Astrocyte (in vitro differentiated cells and primary cell): ENCODE measurements around the gene PRKD2. TPM values are rescaled to one million over a fixed set of nuclear protein-coding genes. Genes with fewer than 3 reads are reported as not detected.

Experiments
- DNase-seq: peaks from one replicate; pipeline ENCODE4 v3.0.0-alpha.2; 2010; ENCODE audit warnings: low read depth
- FAIRE-seq: peaks from 2 replicates; lab custom pipeline; 2011; peaks lifted over from hg19 to GRCh38; lab: Jason Lieb, UNC
- H2AFZ ChIP-seq: 2 replicates; pipeline ENCODE4 v1.6.0; 2012; ENCODE audit warnings: low read depth, low read length, inconsistent platforms
- H3K27ac ChIP-seq: 2 replicates; pipeline ENCODE4 v1.5.1; 2011; ENCODE audit warnings: low read depth, low read length, inconsistent platforms
- H3K27me3 ChIP-seq: 2 replicates; pipeline ENCODE4 v1.6.0; 2011; ENCODE audit warnings: low read length, inconsistent platforms; ENCODE audit not compliant: insufficient read depth
- H3K36me3 ChIP-seq: 2 replicates; pipeline ENCODE4 v1.5.1; 2011; ENCODE audit warnings: low read length, inconsistent platforms; ENCODE audit not compliant: insufficient read depth
- H3K4me1 ChIP-seq: 2 replicates; pipeline ENCODE4 v1.5.1; 2011; ENCODE audit warnings: low read length, inconsistent platforms; ENCODE audit not compliant: insufficient read depth
- H3K4me2 ChIP-seq: 2 replicates; pipeline ENCODE4 v1.6.0; 2012; ENCODE audit warnings: low read length, inconsistent platforms
- H3K4me3 ChIP-seq: 2 replicates; pipeline ENCODE4 v1.5.1; 2011; ENCODE audit warnings: low read depth, mild to moderate bottlenecking, low read length, inconsistent platforms; ENCODE audit not compliant: insufficient read depth
- H3K79me2 ChIP-seq: 2 replicates; pipeline ENCODE4 v1.6.0; 2012; ENCODE audit warnings: mild to moderate bottlenecking, low read length, inconsistent platforms; ENCODE audit not compliant: insufficient read depth
- H3K9ac ChIP-seq: 2 replicates; pipeline ENCODE4 v1.6.0; 2012; ENCODE audit warnings: mild to moderate bottlenecking, low read length, inconsistent platforms
- H3K9me3 ChIP-seq: 2 replicates; pipeline ENCODE4 v1.5.1; 2012; ENCODE audit warnings: low read depth, mild to moderate bottlenecking, low read length, inconsistent platforms; ENCODE audit not compliant: insufficient read depth
- H4K20me1 ChIP-seq: 2 replicates; pipeline ENCODE4 v1.6.0; 2012; ENCODE audit warnings: low read length, inconsistent platforms; ENCODE audit not compliant: insufficient read depth
- H3K27ac Mint-ChIP-seq: one replicate; pipeline ENCODE4 v1.8.0; 2021; ENCODE audit warnings: mild to moderate bottlenecking, mixed read lengths; ENCODE audit not compliant: unreplicated experiment
- H3K27me3 Mint-ChIP-seq: one replicate; pipeline ENCODE4 v1.8.0; 2021; ENCODE audit warnings: low read depth, mixed read lengths; ENCODE audit not compliant: unreplicated experiment
- H3K36me3 Mint-ChIP-seq: one replicate; pipeline ENCODE4 v1.8.0; 2021; ENCODE audit warnings: low read depth, mixed read lengths; ENCODE audit not compliant: unreplicated experiment
- H3K4me1 Mint-ChIP-seq: one replicate; pipeline ENCODE4 v1.8.0; 2021; ENCODE audit warnings: low read depth, mixed read lengths; ENCODE audit not compliant: unreplicated experiment
- H3K4me3 Mint-ChIP-seq: one replicate; pipeline ENCODE4 v1.8.0; 2021; ENCODE audit warnings: mild to moderate bottlenecking, moderate library complexity, mixed read lengths; ENCODE audit not compliant: unreplicated experiment
- H3K9me3 Mint-ChIP-seq: one replicate; pipeline ENCODE4 v1.8.0; 2021; ENCODE audit warnings: mild to moderate bottlenecking, mixed read lengths; ENCODE audit not compliant: unreplicated experiment
- CTCF ChIP-seq: IDR thresholded peaks from 2 replicates; pipeline ENCODE4 v1.5.1; 2011; ENCODE audit warnings: low read depth, mild to moderate bottlenecking, inconsistent platforms, low read length, moderate library complexity; ENCODE audit not compliant: insufficient read depth
- EZH2 ChIP-seq: IDR thresholded peaks from 2 replicates; pipeline ENCODE4 v1.6.1; 2012; ENCODE audit warnings: mild to moderate bottlenecking, low read length, inconsistent platforms; ENCODE audit not compliant: insufficient read depth
- total RNA-seq: library from RNA; stranded (reverse); gene quantifications from 2 replicates; pipeline ENCODE4 v1.2.1, GENCODE V29; 2021

The PRKD2 gene
- total RNA-seq, 1 donor from 2014 or later: 54.6 TPM

GRCh38 chr19:46687438-46688145 lies 29.3 kb downstream of the PRKD2 start:
- Histone ChIP-seq H3K79me2 (no peaks in the 10 kb centered on the region), H3K9ac (no peak overlapping the region), H2AFZ (no peak overlapping the region), H3K27ac (no peak overlapping the region), H3K27me3 (no peaks in the 10 kb centered on the region), H3K4me1 (no peaks in the 10 kb centered on the region), H4K20me1 (peaks cover 11% of the 10 kb centered on the region), H3K36me3 (peaks cover 38% of the 10 kb centered on the region), H3K4me3 (no peak overlapping the region), H3K9me3 (no peaks in the 10 kb centered on the region), H3K4me2 (no peak overlapping the region)
- H3K9me3 Mint-ChIP-seq: no peaks in the 10 kb centered on the region
- FAIRE-seq (no peak), DNase-seq (no peak)
- H3K27me3 Mint-ChIP-seq: no peaks in the 10 kb centered on the region
- TF ChIP-seq EZH2: no peak
- no peak for TF ChIP-seq CTCF
- H3K27ac Mint-ChIP-seq: no peak overlapping the region
- peaks cover 32% of the 10 kb centered on the region for H3K36me3 Mint-ChIP-seq
- H3K4me3 Mint-ChIP-seq: no peak overlapping the region
- no peaks in the 10 kb centered on the region for H3K4me1 Mint-ChIP-seq

GRCh38 chr19:46685189-46685588 lies 31.7 kb downstream of the PRKD2 start:
- Mint-ChIP-seq H3K4me1 (no peaks in the 10 kb centered on the region), H3K27me3 (no peaks in the 10 kb centered on the region), H3K36me3 (peaks cover 14% of the 10 kb centered on the region), H3K9me3 (no peaks in the 10 kb centered on the region), H3K4me3 (no peak overlapping the region), H3K27ac (no peak overlapping the region)
- DNase-seq: no peak
- TF ChIP-seq CTCF (no peak), EZH2 (no peak)
- Histone ChIP-seq H3K4me2 (no peak overlapping the region), H3K9me3 (no peaks in the 10 kb centered on the region), H3K27me3 (no peaks in the 10 kb centered on the region), H3K4me3 (no peak overlapping the region), H3K36me3 (peaks cover 23% of the 10 kb centered on the region), H4K20me1 (no peaks in the 10 kb centered on the region), H3K79me2 (no peaks in the 10 kb centered on the region), H2AFZ (no peak overlapping the region), H3K9ac (no peak overlapping the region), H3K27ac (no peak overlapping the region), H3K4me1 (no peaks in the 10 kb centered on the region)
- no peak for FAIRE-seq

GRCh38 chr19:46678110-46678732 lies 38.7 kb downstream of the PRKD2 start:
- TF ChIP-seq EZH2 (no peak), CTCF (no peak)
- H2AFZ ChIP-seq: no peak overlapping the region
- no peaks in the 10 kb centered on the region for H3K4me1 Mint-ChIP-seq
- H3K9me3 Mint-ChIP-seq: no peaks in the 10 kb centered on the region
- no peaks in the 10 kb centered on the region for H3K9me3 ChIP-seq
- H3K4me2 ChIP-seq: no peak overlapping the region
- H3K27ac Mint-ChIP-seq: no peak overlapping the region
- H3K27me3 Mint-ChIP-seq: no peaks in the 10 kb centered on the region
- FAIRE-seq: no peak
- H4K20me1 ChIP-seq: peaks cover 17% of the 10 kb centered on the region
- no peak overlapping the region for H3K27ac ChIP-seq
- no peaks in the 10 kb centered on the region for H3K27me3 ChIP-seq
- peaks cover 36% of the 10 kb centered on the region for H3K36me3 Mint-ChIP-seq
- H3K4me1 ChIP-seq: no peaks in the 10 kb centered on the region
- H3K79me2 ChIP-seq: no peaks in the 10 kb centered on the region
- DNase-seq: no peak
- H3K36me3 ChIP-seq: peaks cover 10% of the 10 kb centered on the region
- H3K9ac ChIP-seq: no peak overlapping the region
- H3K4me3 Mint-ChIP-seq: no peak overlapping the region
- no peak overlapping the region for H3K4me3 ChIP-seq
